ENCODE results near the gene L3MBTL2. TPM values are rescaled to one million over a fixed set of nuclear protein-coding genes. Genes with fewer than 3 reads are reported as not detected.
A peak's percentile ranks its signal among the peaks of the same experiment; 100 is the strongest.

L3MBTL2 gene
- total and polyA plus RNA-seq, 9 of the 15 experiments (the other 6 are each of a cell fraction or from before 2014, with no cell fraction given): 10.3 to 23.1 (median 18.6) TPM

DNA sequence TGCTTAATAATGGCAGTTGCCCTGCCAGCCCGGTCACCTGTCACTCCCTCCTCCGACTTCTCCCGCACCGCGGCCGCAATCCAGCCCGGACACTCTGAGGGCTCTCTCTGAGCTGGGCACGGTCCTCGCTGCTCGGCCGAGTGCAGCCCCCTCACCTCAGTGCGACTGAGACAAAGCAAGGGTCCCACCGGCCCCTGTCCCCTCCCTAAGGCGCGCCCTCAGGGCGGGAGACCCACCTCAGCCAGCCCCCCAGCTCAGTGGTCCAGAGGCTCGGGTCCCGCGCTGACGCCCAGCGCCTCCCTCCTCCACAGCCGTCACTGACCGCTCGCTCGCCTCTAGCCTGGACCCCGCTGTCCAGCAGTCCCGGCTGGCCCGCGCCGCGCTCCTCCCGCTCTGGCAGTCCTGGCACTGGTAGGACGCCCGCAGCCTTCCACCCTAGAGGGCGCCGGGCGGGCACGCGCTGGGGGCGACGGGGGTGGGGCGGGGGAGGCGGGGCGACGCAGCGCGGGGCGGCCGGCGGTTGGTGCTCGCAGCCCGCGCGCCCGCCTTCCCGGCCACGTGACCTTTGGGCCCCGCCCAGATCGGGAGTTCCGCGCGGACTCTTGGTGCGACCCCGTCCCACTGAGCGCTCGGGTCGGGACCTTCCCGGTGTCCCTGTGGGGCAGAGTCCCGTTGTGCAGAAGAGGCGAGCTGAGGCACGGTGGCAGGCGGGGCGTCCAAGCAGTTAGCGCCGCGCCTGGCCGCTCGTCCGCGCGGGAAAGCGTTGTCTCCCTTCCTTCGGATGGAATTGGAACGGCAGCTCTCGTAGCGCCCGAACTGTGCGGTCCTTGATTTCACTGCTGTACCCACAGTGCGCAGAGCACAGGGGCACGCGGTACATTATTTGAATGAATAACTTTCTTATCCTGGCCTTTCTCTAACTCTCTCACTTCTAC is 7.8 kb upstream of the L3MBTL2 start (continued):
- TF ChIP-seq CHD7 (IDR thresholded peaks at IDR 0.05; ENCODE audit: low read depth, low read length) (no peak), ZNF124 (CRISPR knock-in tag; IDR thresholded peaks at IDR 0.05) (no peak), HIVEP1 (CRISPR knock-in tag; IDR thresholded peaks at IDR 0.05) (no peak), HOXB6 (CRISPR knock-in tag; IDR thresholded peaks at IDR 0.05; ENCODE audit: borderline replicate concordance) (no peak), HSF4 (CRISPR knock-in tag; IDR thresholded peaks at IDR 0.05; ENCODE audit: borderline replicate concordance) (no peak), PHTF2 (CRISPR knock-in tag; IDR thresholded peaks at IDR 0.05) (no peak), ZC3H8 (IDR thresholded peaks at IDR 0.05) (no peak), ZNF699 (CRISPR knock-in tag; IDR thresholded peaks at IDR 0.05; ENCODE audit: insufficient replicate concordance) (no peak), ZNF57 (CRISPR knock-in tag; IDR thresholded peaks at IDR 0.05) (no peak), KDM5B (IDR thresholded peaks at IDR 0.05; ENCODE audit: insufficient replicate concordance, low read depth, low read length) (peak; percentile 25)
- TF ChIP-seq, protein P1, sequence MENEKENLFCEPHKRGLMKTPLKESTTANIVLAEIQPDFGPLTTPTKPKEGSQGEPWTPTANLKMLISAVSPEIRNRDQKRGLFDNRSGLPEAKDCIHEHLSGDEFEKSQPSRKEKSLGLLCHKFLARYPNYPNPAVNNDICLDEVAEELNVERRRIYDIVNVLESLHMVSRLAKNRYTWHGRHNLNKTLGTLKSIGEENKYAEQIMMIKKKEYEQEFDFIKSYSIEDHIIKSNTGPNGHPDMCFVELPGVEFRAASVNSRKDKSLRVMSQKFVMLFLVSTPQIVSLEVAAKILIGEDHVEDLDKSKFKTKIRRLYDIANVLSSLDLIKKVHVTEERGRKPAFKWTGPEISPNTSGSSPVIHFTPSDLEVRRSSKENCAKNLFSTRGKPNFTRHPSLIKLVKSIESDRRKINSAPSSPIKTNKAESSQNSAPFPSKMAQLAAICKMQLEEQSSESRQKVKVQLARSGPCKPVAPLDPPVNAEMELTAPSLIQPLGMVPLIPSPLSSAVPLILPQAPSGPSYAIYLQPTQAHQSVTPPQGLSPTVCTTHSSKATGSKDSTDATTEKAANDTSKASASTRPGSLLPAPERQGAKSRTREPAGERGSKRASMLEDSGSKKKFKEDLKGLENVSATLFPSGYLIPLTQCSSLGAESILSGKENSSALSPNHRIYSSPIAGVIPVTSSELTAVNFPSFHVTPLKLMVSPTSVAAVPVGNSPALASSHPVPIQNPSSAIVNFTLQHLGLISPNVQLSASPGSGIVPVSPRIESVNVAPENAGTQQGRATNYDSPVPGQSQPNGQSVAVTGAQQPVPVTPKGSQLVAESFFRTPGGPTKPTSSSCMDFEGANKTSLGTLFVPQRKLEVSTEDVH (IDR thresholded peaks at IDR 0.05; ENCODE audit: low read depth, partially characterized antibody): peak; percentile 81

Data from K562 (cell line).